Suprapubic skin (tissue), 3 donors: ENCODE data around the gene KCNIP4.

Experiments used
- CTCF ChIP-seq, 2 donors: fragments of 200-600 bp in 1 of 2; fragments of 450-650 bp in 1 of 2; sonication (generic) in 1 of 2; IDR thresholded peaks; one replicate each; pipeline ENCODE4 v1.5.1; 2016 to 2019; ENCODE audit warnings: antibody characterized with exemption in 2 of 2, mild to moderate bottlenecking in 1 of 2, moderate library complexity in 1 of 2
- POLR2AphosphoS5 ChIP-seq, 3 donors: sonication (generic); formaldehyde crosslinking; IDR thresholded peaks; one replicate each; pipeline ENCODE4 v1.6.1; 2017; ENCODE audit warnings: antibody characterized with exemption in 3 of 3

GRCh38 chr4:21061902-21062301 is 886.7 kb downstream of the KCNIP4 start:
- TF ChIP-seq CTCF (IDR thresholded peaks at IDR 0.05) = no peak
- TF ChIP-seq POLR2AphosphoS5 (IDR thresholded peaks at IDR 0.05) = no peak
